Measurements from ENCODE around the gene MADD.

The MADD gene

DNA sequence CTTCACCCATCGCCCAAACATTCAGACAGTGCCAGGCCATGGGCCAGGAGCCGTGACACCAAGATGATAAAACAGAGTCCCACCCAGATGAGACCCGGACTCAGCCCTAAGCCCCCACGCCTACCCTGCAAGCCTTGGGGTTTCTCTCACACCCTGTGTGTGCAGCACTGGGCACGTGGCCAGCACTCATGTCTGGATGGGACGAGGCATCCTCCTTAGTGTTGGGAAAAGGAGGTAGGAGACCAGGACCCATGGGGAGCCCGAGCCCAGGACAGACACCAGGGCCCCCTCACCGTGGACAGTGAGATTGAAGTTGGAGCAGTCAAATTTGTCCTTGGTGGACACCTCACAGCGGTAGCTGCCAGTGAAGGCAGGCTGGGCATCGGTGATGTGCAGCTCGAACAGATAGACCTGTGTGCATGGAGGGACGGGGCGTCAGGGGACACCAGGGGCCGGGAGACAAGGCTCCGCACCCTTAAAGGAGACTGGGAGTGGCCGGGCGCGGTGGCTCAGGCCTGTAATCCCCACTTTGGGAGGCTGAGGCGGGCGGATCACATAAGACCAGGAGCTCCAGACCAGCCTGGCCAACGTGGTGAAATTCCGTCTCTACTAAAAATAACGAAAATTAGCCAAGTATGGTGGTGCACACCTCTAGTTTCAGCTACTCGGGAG lies 78.3 kb downstream of the MADD start:
- no peak for TF ChIP-seq Cebpa-rat (IDR thresholded peaks at IDR 0.05)
- no peak overlapping the region for H3K27ac ChIP-seq

DNA sequence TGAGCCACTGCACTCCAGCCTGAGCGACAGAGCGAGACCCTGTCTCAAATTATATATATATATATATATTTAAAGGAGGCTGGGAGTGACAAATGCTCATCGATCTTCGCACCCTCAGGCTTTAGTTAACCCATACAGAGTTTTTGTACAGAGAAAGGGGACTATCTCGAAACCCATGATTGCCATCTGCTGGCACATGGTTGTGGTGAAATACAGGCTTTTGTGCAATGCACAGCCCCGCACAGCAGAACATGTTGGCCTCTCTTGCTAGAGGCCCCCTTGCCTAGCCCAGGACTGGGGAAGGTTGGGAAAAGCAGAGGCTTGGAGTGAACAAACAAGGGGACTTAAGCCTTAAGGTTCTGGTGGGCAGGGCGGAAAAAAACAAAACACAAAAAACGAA lies 78.9 kb downstream of the MADD start:
- Histone ChIP-seq H3K4me1 (peaks cover 27% of the 10 kb centered on the region), H4K20me1 (no peaks in the 10 kb centered on the region), H3K4me2 (no peak overlapping the region), H3K9me3 (no peaks in the 10 kb centered on the region), H3K4me3 (no peak overlapping the region), H3K36me3 (0 out of 2 replicates have a peak, but pooled peaks cover 2% of the 10 kb centered on the region), H3K27ac (peak overlapping the region; percentile 44), H3K27me3 (no peaks in the 10 kb centered on the region), H3K9ac (no peak overlapping the region)
- no peak for TF ChIP-seq Cebpa-rat (IDR thresholded peaks at IDR 0.05)

More for the DNA sequence above, 78.3 kb downstream of the MADD start:
- Histone ChIP-seq H3K36me3 (no peaks in the 10 kb centered on the region), H3K4me1 (peaks cover 22% of the 10 kb centered on the region), H3K4me2 (no peak overlapping the region), H3K9me3 (no peaks in the 10 kb centered on the region), H3K27me3 (no peaks in the 10 kb centered on the region), H3K4me3 (no peak overlapping the region), H4K20me1 (no peaks in the 10 kb centered on the region), H3K9ac (no peak overlapping the region)

DNA sequence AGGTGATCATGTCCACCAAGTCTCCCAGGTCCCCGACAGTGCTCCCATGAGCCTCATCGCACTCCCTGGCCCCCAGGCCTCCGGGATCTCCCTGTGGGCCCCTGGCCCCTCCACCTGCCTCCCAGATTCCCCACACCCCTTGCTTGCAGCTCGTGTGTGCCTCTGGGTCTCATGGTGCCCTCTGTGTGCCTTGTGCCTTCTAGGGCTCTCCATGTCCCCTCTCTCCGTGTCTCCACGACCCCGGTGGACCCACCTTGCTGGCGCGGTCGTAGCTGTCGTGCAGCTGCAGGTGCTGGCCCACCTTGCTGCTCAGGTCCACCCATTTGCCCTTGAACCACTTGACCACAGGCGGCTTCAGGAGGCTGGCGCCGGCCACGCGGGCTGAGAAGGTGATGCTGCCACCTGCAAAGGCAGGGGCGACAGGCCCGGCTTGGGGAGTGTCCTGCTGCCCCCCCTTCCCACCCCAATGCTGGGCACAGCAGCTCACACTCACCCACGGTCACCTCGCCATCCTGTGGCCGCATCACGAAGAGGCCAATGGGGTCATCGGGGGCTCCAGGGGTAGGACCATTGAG lies 79.7 kb downstream of the MADD start:
- Histone ChIP-seq H3K36me3 (peaks cover 8% of the 10 kb centered on the region; the same call in 1 of the 2 replicates), H3K9me3 (no peaks in the 10 kb centered on the region), H3K27ac (peak overlapping the region; percentile 44), H4K20me1 (no peaks in the 10 kb centered on the region), H3K4me1 (peaks cover 33% of the 10 kb centered on the region), H3K27me3 (no peaks in the 10 kb centered on the region), H3K4me2 (no peak overlapping the region), H3K4me3 (no peak overlapping the region), H3K9ac (no peak overlapping the region)
- no peak for TF ChIP-seq Cebpa-rat (IDR thresholded peaks at IDR 0.05)

DNA sequence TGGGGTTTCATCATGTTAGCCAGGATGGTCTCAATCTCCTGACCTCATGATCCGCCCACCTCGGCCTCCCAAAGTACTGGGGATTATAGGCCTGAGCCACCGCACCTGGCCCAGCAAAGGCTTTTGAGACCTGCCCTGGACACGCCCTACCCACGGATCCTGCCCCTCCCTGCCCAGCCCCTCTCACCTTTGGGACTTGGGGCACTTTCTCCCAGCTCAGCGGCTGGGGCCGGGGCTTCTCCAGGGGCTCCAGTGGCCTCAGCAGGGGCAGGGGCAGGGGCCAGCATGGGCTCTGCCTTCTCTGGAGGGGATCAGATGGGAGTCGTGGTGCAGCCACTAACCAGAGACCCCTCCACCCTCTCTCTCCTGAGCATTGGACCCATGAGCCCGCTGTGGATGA lies 80.4 kb downstream of the MADD start:
- Histone ChIP-seq H3K36me3 (peaks cover 11% of the 10 kb centered on the region; the same call in 1 of the 2 replicates), H3K9me3 (no peaks in the 10 kb centered on the region), H3K27me3 (no peaks in the 10 kb centered on the region), H4K20me1 (no peaks in the 10 kb centered on the region), H3K4me1 (peaks cover 33% of the 10 kb centered on the region), H3K27ac (peak overlapping the region; percentile 51; the same call in 1 of the 2 replicates), H3K4me3 (no peak overlapping the region), H3K9ac (peak overlapping the region; percentile 32; the same call in 1 of the 2 replicates), H3K4me2 (no peak overlapping the region)
- no peak for TF ChIP-seq Cebpa-rat (IDR thresholded peaks at IDR 0.05)

DNA sequence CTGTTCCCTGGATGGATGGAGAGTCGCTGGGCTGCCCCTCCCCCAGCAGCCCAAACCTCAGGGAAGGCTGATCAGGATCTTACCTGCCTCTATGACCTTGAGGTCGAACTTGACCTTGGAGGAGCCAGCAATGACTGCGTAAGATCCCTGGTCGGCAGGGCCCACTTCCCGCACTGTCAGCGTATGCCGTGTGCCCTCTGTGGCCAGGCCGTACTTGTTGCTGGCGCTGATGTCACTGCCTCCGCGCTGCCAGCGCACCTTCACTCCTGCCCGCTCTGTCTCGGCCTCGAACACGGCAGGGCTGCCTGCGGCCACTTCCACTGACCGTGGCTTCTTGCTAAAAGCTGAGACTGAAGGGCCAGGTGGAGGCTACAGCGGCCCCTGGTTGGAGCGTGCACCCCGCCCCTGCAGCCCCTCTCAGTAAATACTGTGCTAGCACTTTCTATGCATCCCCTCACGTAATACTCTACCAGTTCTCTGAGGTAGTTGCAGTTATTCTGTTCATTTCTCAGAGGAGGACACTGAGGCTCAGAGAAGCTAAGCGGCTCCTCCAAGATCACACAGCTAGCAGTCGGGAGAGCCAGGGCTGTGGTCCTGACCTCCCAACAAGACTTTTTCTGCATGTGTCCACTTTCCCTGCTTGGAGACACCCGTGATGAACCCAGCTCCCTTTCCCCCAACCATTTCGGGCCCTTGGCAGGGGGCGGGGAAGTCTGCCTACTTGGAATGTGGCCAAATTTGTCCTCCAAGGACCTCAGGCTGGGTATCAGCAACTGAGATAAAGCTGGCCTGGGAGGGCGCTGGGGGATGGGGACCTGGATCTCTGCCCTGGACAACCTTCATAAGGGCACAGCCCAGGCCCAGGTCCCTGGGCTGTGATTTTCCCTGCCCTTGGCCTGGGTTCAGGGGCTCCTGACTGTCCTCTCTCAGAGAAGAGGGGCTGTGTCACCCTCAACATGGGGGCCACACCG lies 81.5 kb downstream of the MADD start:
- peaks cover 33% of the 10 kb centered on the region for H3K4me1 ChIP-seq
- H3K27me3 ChIP-seq: no peaks in the 10 kb centered on the region
- H3K9ac ChIP-seq: no peak overlapping the region
- peak overlapping the region; percentile 51 for H3K27ac ChIP-seq
- H3K9me3 ChIP-seq: no peaks in the 10 kb centered on the region
- no peak overlapping the region for H3K4me2 ChIP-seq
- H4K20me1 ChIP-seq: no peaks in the 10 kb centered on the region
- H3K4me3 ChIP-seq: no peak overlapping the region
- TF ChIP-seq Cebpa-rat (IDR thresholded peaks at IDR 0.05): no peak
- peaks cover 22% of the 10 kb centered on the region for H3K36me3 ChIP-seq

DNA sequence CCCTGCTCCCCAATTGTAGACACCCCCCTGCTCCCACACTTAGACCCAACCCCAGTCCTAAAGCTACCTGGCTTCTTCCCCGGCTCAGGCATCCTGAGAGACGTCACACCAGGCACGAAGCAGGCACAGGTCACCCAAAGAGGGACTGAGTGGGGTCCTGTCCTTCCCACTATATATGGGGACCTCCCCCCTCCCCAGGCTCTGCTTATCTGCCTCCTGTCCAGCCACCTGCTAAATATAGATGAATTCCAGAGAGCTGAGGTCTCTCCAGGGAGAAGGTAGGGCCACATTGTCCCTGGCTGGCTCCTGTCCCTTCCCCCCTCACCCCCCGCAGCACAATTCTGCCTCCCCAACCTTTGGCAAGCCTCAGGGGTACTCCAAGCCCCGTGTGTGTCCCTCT lies 82.6 kb downstream of the MADD start, which contains the start of gene MYBPC3:
TSS of gene MYBPC3 (minus strand) at position 147 of the 400 bp plus-strand sequence. CDS start at position 92, 55 bp downstream.
- Histone ChIP-seq H3K4me3 (no peak within 1 kb of the TSS), H4K20me1 (no peaks in the 10 kb centered on the region), H3K9me3 (no peaks in the 10 kb centered on the region), H3K9ac (no peak within 1 kb of the TSS), H3K4me1 (peaks cover 33% of the 10 kb centered on the region), H3K36me3 (peaks cover 27% of the 10 kb centered on the region), H3K27ac (peak within 1 kb of the TSS; percentile 49), H3K27me3 (no peaks in the 10 kb centered on the region), H3K4me2 (no peak within 1 kb of the TSS)
- TF ChIP-seq Cebpa-rat (IDR thresholded peaks at IDR 0.05): no peak

DNA sequence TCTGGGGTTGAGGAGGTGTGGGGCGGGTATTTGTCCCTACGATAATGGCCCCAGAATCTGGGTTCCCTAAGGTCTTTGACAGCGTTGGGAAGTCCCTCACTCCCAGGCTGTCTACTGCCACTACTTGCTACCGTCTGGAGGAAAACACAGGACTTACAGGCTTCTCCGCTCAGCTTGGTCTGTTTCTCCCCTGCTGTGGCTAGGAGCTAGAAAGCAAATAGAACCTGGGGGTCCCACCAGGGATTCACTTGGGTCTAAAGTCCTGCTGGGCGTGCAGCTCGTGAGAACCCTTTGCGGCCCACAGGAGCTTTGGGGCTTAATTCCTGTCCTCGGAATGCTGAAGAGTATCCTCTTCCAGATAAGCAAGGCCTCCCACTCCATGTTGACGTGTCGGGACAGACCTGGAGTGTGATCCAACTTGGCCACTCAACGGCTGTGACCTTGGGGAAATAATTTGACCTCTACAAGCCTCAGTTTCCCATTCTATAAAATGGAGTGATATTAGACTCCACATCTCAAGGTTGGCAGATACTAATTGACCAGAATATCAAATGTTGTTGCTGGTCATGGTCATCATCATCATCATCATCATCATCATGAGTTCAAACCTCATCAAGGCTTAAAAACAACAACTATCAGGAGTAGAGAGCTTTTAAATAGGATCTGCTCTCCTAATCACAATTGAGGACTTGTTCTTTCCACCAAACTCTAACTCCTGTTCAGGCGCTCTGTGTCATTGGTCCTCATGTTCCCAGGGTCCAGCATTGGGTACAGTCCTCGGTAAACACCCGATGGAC lies 84.2 kb downstream of the MADD start:
- no peak overlapping the region for H3K9ac ChIP-seq
- TF ChIP-seq Cebpa-rat (IDR thresholded peaks at IDR 0.05): no peak
- H3K36me3 ChIP-seq: peaks cover 27% of the 10 kb centered on the region
- H3K4me3 ChIP-seq: no peak overlapping the region
- H3K4me2 ChIP-seq: no peak overlapping the region
- peak overlapping the region; percentile 46; the same call in 1 of the 2 replicates for H3K27ac ChIP-seq
- no peaks in the 10 kb centered on the region for H3K27me3 ChIP-seq
- no peaks in the 10 kb centered on the region for H3K9me3 ChIP-seq
- peaks cover 45% of the 10 kb centered on the region for H3K4me1 ChIP-seq
- H4K20me1 ChIP-seq: no peaks in the 10 kb centered on the region

DNA sequence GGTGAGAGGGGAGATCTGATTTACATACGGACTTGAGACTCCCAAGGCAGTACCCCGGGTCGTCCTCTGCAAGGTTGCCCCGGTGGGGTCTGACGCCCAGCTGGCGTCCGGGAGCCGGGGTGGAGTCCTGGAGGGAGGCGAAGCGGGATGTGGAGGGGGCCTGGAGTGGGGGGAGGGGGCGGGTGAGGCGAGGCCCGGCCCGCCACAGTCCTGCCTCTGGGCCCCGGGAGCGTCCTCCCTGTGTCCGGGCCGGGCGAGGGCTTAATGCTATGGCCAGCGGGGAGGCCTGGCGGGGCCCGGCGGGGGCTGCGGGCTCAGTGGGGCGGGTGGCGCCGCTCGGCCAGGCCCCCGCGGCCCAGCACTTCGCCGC lies 85.0 kb downstream of the MADD start:
- no peak overlapping the region for H3K9ac ChIP-seq
- H3K36me3 ChIP-seq: peaks cover 27% of the 10 kb centered on the region
- H3K27ac ChIP-seq: no peak overlapping the region
- no peaks in the 10 kb centered on the region for H3K9me3 ChIP-seq
- no peak overlapping the region for H3K4me2 ChIP-seq
- no peaks in the 10 kb centered on the region for H4K20me1 ChIP-seq
- no peak for TF ChIP-seq Cebpa-rat (IDR thresholded peaks at IDR 0.05)
- peaks cover 52% of the 10 kb centered on the region for H3K4me1 ChIP-seq
- H3K4me3 ChIP-seq: no peak overlapping the region
- no peaks in the 10 kb centered on the region for H3K27me3 ChIP-seq

Data from BLaER1 (cell line).